Activated B cell treated with CpG ODN at 0.5 μM for 24 hours (primary cell): Measurements from ENCODE around the gene TBC1D16. TPM values are rescaled to one million over a fixed set of nuclear protein-coding genes. Genes with fewer than 3 reads are reported as not detected.

Source experiments
- ATAC-seq: fragments of 200-7000 bp; cut with Tn5 transposase; one replicate; pipeline ENCODE4 v1.10.0; 2021; ENCODE audit warnings: low read depth, mild to moderate bottlenecking, moderate library complexity
- CTCF ChIA-PET: fragments of 350-600 bp; sonication (Branson Sonifier 250); formaldehyde crosslinking; loops from one replicate; lab custom pipeline; 2021; ENCODE audit warnings: antibody characterized with exemption; lab: Charles Lee
- POLR2A ChIA-PET: fragments of 350-600 bp; sonication (Branson Sonifier 250); formaldehyde crosslinking; loops from one replicate; lab custom pipeline; 2021; ENCODE audit warnings: antibody characterized with exemption; lab: Charles Lee
- DNase-seq: peaks from one replicate; pipeline ENCODE4 v3.0.0; 2022
- H3K27ac Mint-ChIP-seq: one replicate; pipeline ENCODE4 v1.8.0; 2020; ENCODE audit warnings: mixed read lengths
- H3K27me3 Mint-ChIP-seq: one replicate; pipeline ENCODE4 v1.8.0; 2021; ENCODE audit warnings: mixed read lengths
- H3K36me3 Mint-ChIP-seq: one replicate; pipeline ENCODE4 v1.8.0; 2021; ENCODE audit warnings: low read depth, mixed read lengths
- H3K4me1 Mint-ChIP-seq: one replicate; pipeline ENCODE4 v1.8.0; 2021; ENCODE audit warnings: mixed read lengths
- H3K4me3 Mint-ChIP-seq: one replicate; pipeline ENCODE4 v1.8.0; 2020; ENCODE audit warnings: mild to moderate bottlenecking, mixed read lengths
- H3K9me3 Mint-ChIP-seq: one replicate; pipeline ENCODE4 v1.8.0; 2020; ENCODE audit warnings: mixed read lengths
- intact Hi-C: fragments of 100-400 bp; cut with micrococcal nuclease; formaldehyde crosslinking; loops from one replicate; pipeline ENCODE4 v1.15.1; 2024
- total RNA-seq: library from RNA; stranded (reverse); gene quantifications from 2 replicates; pipeline ENCODE4 v1.2.3, GENCODE V29; 2022
- TF ChIP-seq, protein P1 (sequence below): fragments of 200-600 bp; IDR thresholded peaks from one replicate; pipeline ENCODE4 v1.8.0; 2022; ENCODE audit warnings: antibody characterized with exemption, mild to moderate bottlenecking

The TBC1D16 gene
- total RNA-seq, 1 donor from 2014 or later = 2.6 TPM

GRCh38 chr17:80080081-80080480, 44.4 kb upstream of the TBC1D16 start:
- TF ChIP-seq, protein P1, sequence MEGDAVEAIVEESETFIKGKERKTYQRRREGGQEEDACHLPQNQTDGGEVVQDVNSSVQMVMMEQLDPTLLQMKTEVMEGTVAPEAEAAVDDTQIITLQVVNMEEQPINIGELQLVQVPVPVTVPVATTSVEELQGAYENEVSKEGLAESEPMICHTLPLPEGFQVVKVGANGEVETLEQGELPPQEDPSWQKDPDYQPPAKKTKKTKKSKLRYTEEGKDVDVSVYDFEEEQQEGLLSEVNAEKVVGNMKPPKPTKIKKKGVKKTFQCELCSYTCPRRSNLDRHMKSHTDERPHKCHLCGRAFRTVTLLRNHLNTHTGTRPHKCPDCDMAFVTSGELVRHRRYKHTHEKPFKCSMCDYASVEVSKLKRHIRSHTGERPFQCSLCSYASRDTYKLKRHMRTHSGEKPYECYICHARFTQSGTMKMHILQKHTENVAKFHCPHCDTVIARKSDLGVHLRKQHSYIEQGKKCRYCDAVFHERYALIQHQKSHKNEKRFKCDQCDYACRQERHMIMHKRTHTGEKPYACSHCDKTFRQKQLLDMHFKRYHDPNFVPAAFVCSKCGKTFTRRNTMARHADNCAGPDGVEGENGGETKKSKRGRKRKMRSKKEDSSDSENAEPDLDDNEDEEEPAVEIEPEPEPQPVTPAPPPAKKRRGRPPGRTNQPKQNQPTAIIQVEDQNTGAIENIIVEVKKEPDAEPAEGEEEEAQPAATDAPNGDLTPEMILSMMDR = no peak
- H3K27ac Mint-ChIP-seq = no peak overlapping the region
- peaks cover 2% of the 10 kb centered on the region for H3K4me1 Mint-ChIP-seq
- peaks cover 13% of the 10 kb centered on the region for H3K27me3 Mint-ChIP-seq
- ChIA-PET CTCF (interaction anchor here (1.0 kb wide), 1 partner anchor 21 kb away, joined by 3 read pairs; the partner anchor contains the start of gene GAA), POLR2A (interaction anchor here (0.7 kb wide), 1 partner anchor 52 kb away, joined by 3 read pairs; no protein-coding TSS in a partner anchor)
- no peak overlapping the region for H3K4me3 Mint-ChIP-seq
- H3K36me3 Mint-ChIP-seq = no peaks in the 10 kb centered on the region
- no peak for DNase-seq
- no peaks in the 10 kb centered on the region for H3K9me3 Mint-ChIP-seq
- ATAC-seq = no peak
- intact Hi-C loops = loop anchor here (5.0 kb wide), 1 partner anchor 67 kb away; the partner anchor contains the start of gene EIF4A3

DNA sequence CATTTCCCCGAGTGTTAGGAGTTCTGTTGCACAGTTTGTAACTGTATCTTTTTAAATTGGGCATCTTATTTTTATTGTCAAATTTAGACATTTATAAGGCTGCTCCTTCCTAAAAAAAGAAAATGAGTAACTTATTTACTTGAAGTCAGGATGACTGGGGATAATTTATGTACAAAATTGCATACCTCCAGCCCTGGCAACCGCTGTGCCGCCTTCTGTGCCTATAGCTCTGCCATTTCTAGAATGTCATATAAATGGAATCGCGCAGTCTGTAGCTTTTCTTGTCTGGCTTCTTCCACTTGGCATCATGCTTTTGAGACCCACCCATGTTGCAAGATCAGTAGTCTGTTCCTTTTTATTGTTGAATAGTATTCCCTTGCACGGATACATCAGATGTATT, 36.7 kb upstream of the TBC1D16 start:
- TF ChIP-seq, protein P1 = no peak
- intact Hi-C loops = no loop called here
- Mint-ChIP-seq H3K4me3 (no peak overlapping the region), H3K36me3 (no peaks in the 10 kb centered on the region), H3K27me3 (peaks cover 15% of the 10 kb centered on the region), H3K4me1 (peaks cover 3% of the 10 kb centered on the region), H3K27ac (no peak overlapping the region), H3K9me3 (no peaks in the 10 kb centered on the region)
- DNase-seq (no peak), ATAC-seq (no peak)
- ChIA-PET CTCF (no interaction called here), POLR2A (no interaction called here)

- TF ChIP-seq, protein P1 = no peak
- H3K27me3 Mint-ChIP-seq = peaks cover 15% of the 10 kb centered on the region
- H3K9me3 Mint-ChIP-seq = no peaks in the 10 kb centered on the region
- intact Hi-C loops = no loop called here
- ChIA-PET POLR2A (no interaction called here), CTCF (no interaction called here)
- no peak overlapping the region for H3K27ac Mint-ChIP-seq
- H3K4me1 Mint-ChIP-seq = peaks cover 3% of the 10 kb centered on the region
- ATAC-seq = no peak
- no peak overlapping the region for H3K4me3 Mint-ChIP-seq
- DNase-seq = no peak
- no peaks in the 10 kb centered on the region for H3K36me3 Mint-ChIP-seq
These were observed 35.6 kb upstream of the TBC1D16 start for GRCh38 chr17:80071116-80071841.

- Mint-ChIP-seq H3K27me3 (peaks cover 12% of the 10 kb centered on the region), H3K36me3 (no peaks in the 10 kb centered on the region), H3K4me1 (peaks cover 3% of the 10 kb centered on the region), H3K4me3 (no peak overlapping the region), H3K27ac (no peak overlapping the region), H3K9me3 (no peaks in the 10 kb centered on the region)
- DNase-seq (no peak), ATAC-seq (no peak)
- TF ChIP-seq, protein P1 = no peak
- CTCF ChIA-PET = no interaction called here
- intact Hi-C loops = no loop called here
- POLR2A ChIA-PET = no interaction called here
These were observed 34.9 kb upstream of the TBC1D16 start for GRCh38 chr17:80070375-80071115.
